ENCODE data around the gene C1orf21. TPM values are rescaled to one million over a fixed set of nuclear protein-coding genes. Genes with fewer than 3 reads are reported as not detected.

Gene C1orf21
- total RNA-seq, 1 experiment from 2014 or later = 28.5 TPM

DNA sequence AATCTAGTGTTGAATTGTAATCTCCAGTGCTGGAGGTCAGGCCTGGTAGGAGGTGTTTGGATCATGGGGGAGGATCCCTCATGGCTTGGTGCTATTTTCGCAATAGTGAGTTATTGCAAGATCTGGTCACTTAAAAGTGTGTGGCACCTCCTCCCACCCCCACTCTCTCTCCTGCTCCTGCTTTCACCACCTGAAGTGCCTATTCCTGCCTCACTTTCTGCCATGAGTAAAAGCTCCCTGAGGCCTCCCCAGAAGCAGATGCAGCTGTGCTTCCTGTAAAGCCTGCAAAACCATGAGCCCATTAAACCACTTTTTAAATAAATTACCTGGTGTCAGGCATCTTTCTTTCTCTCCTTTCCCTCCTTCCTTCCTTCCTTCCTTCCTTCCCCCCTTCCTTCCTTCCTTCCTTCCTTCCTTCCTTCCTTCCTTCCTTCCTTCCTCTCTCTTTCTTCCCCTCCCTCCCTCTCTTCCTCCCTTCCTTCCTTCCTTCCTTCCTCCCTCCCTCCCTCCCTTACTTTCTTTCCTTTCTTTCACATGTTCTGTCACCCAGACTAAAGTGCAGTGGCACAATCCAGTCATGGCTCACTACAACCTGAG, 172.4 kb downstream of the C1orf21 start:
- POLR2A ChIA-PET = no interaction called here

More for the DNA sequence above, 172.4 kb downstream of the C1orf21 start:
- Mint-ChIP-seq H3K36me3 (no peaks in the 10 kb centered on the region), H3K27me3 (ENCODE audit: low read depth) (no peaks in the 10 kb centered on the region), H3K27ac (no peak overlapping the region), H3K4me1 (0 out of 2 replicates have a peak, but pooled peaks cover 13% of the 10 kb centered on the region), H3K4me3 (no peak overlapping the region), H3K9me3 (no peaks in the 10 kb centered on the region)
- CTCF ChIA-PET = no interaction called here
- ATAC-seq (no peak), DNase-seq (ENCODE audit: low spot score) (no peak)
- no peak for TF ChIP-seq GABPB1 (CRISPR knock-in tag; IDR thresholded peaks at IDR 0.05)
- TF ChIP-seq, protein P1, sequence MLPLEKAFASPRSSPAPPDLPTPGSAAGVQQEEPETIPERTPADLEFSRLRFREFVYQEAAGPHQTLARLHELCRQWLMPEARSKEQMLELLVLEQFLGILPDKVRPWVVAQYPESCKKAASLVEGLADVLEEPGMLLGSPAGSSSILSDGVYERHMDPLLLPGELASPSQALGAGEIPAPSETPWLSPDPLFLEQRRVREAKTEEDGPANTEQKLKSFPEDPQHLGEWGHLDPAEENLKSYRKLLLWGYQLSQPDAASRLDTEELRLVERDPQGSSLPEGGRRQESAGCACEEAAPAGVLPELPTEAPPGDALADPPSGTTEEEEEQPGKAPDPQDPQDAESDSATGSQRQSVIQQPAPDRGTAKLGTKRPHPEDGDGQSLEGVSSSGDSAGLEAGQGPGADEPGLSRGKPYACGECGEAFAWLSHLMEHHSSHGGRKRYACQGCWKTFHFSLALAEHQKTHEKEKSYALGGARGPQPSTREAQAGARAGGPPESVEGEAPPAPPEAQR (CRISPR knock-in tag; IDR thresholded peaks at IDR 0.05) = no peak
- TF ChIP-seq KAT7 (CRISPR knock-in tag; IDR thresholded peaks at IDR 0.05; ENCODE audit: borderline replicate concordance) = no peak
- TF ChIP-seq IRF2 (CRISPR knock-in tag; IDR thresholded peaks at IDR 0.05; ENCODE audit: borderline replicate concordance, low read depth) = no peak
- TF ChIP-seq, protein P2, sequence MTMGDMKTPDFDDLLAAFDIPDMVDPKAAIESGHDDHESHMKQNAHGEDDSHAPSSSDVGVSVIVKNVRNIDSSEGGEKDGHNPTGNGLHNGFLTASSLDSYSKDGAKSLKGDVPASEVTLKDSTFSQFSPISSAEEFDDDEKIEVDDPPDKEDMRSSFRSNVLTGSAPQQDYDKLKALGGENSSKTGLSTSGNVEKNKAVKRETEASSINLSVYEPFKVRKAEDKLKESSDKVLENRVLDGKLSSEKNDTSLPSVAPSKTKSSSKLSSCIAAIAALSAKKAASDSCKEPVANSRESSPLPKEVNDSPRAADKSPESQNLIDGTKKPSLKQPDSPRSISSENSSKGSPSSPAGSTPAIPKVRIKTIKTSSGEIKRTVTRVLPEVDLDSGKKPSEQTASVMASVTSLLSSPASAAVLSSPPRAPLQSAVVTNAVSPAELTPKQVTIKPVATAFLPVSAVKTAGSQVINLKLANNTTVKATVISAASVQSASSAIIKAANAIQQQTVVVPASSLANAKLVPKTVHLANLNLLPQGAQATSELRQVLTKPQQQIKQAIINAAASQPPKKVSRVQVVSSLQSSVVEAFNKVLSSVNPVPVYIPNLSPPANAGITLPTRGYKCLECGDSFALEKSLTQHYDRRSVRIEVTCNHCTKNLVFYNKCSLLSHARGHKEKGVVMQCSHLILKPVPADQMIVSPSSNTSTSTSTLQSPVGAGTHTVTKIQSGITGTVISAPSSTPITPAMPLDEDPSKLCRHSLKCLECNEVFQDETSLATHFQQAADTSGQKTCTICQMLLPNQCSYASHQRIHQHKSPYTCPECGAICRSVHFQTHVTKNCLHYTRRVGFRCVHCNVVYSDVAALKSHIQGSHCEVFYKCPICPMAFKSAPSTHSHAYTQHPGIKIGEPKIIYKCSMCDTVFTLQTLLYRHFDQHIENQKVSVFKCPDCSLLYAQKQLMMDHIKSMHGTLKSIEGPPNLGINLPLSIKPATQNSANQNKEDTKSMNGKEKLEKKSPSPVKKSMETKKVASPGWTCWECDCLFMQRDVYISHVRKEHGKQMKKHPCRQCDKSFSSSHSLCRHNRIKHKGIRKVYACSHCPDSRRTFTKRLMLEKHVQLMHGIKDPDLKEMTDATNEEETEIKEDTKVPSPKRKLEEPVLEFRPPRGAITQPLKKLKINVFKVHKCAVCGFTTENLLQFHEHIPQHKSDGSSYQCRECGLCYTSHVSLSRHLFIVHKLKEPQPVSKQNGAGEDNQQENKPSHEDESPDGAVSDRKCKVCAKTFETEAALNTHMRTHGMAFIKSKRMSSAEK (CRISPR knock-in tag; IDR thresholded peaks at IDR 0.05; ENCODE audit: borderline replicate concordance) = no peak
- TF ChIP-seq, protein P3, sequence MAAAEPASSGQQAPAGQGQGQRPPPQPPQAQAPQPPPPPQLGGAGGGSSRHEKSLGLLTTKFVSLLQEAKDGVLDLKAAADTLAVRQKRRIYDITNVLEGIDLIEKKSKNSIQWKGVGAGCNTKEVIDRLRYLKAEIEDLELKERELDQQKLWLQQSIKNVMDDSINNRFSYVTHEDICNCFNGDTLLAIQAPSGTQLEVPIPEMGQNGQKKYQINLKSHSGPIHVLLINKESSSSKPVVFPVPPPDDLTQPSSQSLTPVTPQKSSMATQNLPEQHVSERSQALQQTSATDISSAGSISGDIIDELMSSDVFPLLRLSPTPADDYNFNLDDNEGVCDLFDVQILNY (CRISPR knock-in tag; IDR thresholded peaks at IDR 0.05) = no peak
- no peak for TF ChIP-seq MYBL2 (CRISPR knock-in tag; IDR thresholded peaks at IDR 0.05)
- TF ChIP-seq, protein P4, sequence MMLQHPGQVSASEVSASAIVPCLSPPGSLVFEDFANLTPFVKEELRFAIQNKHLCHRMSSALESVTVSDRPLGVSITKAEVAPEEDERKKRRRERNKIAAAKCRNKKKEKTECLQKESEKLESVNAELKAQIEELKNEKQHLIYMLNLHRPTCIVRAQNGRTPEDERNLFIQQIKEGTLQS (CRISPR knock-in tag; conservative IDR thresholded peaks at IDR 0.05) = no peak
- TF ChIP-seq, protein P5, sequence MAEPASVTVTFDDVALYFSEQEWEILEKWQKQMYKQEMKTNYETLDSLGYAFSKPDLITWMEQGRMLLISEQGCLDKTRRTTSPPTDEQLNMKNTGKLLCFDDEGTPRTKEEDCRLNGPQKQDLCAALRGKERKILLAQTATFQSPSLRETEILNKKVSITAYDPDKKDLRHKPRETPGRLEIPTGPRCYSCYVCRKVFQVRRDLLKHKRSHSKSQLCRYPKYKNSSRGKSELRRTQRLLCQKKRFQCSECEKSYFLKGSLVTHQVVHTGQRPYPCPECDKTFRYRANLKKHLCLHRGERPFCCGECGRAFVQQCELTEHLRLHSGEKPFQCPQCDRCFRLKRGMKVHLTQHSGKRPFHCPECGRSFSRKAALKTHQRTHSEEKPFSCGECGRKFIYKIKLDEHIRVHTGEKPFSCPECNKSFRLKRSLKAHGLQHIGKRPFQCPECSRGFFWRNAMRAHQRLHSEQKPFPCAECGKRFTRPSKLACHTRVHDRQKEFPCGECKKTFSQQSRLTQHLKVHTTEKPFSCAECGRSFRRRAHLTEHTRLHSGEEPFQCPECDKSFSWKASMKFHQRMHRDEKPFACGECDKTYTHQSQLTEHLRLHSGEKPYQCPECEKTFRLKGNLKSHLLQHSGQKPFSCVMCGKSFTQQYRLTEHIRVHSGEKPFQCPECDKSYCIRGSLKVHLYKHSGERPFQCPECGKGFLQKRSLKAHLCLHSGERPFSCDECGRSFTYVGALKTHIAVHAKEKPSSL (CRISPR knock-in tag; conservative IDR thresholded peaks at IDR 0.05) = no peak
- TF ChIP-seq, protein P6, sequence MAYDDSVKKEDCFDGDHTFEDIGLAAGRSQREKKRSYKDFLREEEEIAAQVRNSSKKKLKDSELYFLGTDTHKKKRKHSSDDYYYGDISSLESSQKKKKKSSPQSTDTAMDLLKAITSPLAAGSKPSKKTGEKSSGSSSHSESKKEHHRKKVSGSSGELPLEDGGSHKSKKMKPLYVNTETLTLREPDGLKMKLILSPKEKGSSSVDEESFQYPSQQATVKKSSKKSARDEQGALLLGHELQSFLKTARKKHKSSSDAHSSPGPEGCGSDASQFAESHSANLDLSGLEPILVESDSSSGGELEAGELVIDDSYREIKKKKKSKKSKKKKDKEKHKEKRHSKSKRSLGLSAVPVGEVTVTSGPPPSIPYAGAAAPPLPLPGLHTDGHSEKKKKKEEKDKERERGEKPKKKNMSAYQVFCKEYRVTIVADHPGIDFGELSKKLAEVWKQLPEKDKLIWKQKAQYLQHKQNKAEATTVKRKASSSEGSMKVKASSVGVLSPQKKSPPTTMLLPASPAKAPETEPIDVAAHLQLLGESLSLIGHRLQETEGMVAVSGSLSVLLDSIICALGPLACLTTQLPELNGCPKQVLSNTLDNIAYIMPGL (CRISPR knock-in tag; IDR thresholded peaks at IDR 0.05) = no peak
- TF ChIP-seq, protein P7, sequence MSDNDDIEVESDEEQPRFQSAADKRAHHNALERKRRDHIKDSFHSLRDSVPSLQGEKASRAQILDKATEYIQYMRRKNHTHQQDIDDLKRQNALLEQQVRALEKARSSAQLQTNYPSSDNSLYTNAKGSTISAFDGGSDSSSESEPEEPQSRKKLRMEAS (CRISPR knock-in tag; IDR thresholded peaks at IDR 0.05) = no peak

All from WTC11 (cell line).